ENCODE data around the gene WDR20.
"Not testable (repeated sequence)": the region's sequence is repeated elsewhere in the genome, so short reads cannot be mapped to it uniquely, and the experiment has no call there.

The WDR20 gene, protein sequence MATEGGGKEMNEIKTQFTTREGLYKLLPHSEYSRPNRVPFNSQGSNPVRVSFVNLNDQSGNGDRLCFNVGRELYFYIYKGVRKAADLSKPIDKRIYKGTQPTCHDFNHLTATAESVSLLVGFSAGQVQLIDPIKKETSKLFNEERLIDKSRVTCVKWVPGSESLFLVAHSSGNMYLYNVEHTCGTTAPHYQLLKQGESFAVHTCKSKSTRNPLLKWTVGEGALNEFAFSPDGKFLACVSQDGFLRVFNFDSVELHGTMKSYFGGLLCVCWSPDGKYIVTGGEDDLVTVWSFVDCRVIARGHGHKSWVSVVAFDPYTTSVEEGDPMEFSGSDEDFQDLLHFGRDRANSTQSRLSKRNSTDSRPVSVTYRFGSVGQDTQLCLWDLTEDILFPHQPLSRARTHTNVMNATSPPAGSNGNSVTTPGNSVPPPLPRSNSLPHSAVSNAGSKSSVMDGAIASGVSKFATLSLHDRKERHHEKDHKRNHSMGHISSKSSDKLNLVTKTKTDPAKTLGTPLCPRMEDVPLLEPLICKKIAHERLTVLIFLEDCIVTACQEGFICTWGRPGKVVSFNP

DNA sequence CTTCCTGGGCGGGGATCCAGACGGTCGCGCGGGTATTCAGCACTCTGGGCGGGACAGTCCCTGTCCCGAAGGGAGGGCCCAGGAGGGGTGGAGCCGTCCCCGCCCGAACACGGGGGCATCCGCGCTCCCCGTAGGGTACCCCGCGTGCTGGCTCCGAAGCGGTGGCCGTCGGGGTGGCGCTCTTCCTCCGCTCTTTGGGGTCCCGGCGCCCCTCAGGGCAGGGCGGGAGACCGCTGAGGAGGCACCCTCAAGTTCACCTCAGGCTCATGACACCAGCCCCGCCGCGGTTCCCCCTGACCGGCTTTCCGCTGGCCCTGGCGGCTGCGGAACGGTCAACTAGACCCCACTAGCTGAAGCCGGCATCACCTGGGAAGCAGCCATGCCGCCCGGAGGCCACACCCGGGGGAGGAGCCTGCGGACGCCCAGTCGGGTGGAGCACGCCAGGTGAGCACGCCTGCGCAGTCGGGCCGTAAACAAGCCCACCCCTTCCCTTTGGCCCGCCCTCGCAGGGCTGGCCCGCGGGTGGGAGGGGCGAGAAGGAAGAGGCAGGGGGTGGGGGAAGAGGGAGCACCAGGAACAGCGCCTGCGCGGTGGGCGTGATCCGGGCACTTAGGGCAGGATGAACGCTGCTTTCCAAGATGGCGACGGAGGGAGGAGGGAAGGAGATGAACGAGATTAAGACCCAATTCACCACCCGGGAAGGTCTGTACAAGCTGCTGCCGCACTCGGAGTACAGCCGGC lies at the start of gene WDR20:
WDR20 (plus strand) TSS at position 612 of the 741 bp plus-strand sequence; CDS start at position 639, 27 bp downstream.
- peak; percentile 98 for DNase-seq (ENCODE audit: low spot score)

GRCh38 chr14:102090713-102091112 lies 49.0 kb upstream of the WDR20 start:
- DNase-seq (ENCODE audit: low spot score) = no peak

- no peak for DNase-seq (ENCODE audit: low spot score)
Measured at GRCh38 chr14:102092806-102093205, 46.9 kb upstream of the WDR20 start.

- DNase-seq (ENCODE audit: low spot score) = no peak
Measured at GRCh38 chr14:102094101-102094500, 45.6 kb upstream of the WDR20 start.

DNA sequence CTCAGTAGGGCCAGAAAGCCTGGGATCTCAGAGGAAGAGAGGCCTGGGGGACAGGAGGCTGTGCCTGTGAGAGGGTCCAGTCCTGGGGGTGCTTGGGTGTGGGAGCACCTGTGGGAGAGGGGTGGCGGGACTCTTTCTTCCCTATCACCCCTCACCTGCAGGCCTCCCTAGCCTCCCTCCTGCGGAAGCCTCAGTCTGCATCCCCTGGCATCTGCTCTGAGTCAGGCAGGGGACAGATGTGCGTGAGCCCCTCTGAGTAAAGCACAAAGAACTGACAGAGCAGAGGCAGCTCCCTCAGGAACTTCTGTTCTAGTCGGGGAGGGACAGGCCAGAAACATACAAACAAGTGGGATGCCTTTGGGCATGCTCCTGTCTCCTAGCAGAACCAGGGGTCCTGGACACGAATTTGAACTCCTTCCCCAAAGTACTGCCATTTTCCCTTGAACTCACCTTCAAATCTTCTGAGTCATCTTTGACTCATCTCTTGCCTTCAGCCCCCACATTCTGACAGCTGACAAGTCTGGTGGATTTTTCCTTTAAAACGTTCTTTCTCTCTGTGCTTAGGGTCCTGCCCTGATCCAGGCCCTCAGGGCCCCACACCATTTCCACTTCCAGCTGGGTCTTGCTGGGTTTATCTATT lies 44.3 kb upstream of the WDR20 start:
- DNase-seq (ENCODE audit: low spot score) = peak; percentile 63

DNA sequence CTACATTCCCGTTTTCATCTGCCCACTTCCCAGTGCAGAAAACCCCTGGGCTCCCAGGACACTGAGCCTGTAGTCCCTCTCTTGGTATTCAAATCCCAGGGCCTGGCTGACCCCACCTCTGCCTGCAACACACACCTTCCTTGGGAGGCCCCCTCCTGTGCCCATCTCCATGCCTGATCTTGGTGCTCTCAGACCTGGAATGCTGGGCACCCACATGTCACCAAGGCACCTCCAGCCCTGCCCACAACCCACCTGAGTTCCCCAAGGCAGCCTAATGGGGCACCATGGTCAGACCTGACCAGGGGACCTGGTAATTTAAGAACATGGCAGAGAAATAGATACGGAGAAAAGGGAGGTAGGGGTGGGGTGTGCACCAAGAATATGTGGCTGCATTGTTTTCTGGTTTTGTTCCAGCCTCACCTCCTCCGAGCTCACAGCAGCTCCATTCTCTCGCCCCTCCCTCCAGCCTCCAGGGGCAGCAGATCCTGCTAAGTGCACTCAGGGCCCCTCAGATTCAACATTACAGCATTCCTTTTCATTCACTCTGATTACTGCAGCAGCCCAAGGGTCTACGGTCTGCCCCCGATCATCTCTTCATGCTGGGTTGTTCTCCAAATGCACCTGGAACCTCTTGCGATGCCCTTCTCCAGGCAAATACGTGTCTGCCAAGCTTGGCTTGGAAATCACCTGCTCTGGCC lies 43.7 kb upstream of the WDR20 start:
- no peak for DNase-seq (ENCODE audit: low spot score)

DNA sequence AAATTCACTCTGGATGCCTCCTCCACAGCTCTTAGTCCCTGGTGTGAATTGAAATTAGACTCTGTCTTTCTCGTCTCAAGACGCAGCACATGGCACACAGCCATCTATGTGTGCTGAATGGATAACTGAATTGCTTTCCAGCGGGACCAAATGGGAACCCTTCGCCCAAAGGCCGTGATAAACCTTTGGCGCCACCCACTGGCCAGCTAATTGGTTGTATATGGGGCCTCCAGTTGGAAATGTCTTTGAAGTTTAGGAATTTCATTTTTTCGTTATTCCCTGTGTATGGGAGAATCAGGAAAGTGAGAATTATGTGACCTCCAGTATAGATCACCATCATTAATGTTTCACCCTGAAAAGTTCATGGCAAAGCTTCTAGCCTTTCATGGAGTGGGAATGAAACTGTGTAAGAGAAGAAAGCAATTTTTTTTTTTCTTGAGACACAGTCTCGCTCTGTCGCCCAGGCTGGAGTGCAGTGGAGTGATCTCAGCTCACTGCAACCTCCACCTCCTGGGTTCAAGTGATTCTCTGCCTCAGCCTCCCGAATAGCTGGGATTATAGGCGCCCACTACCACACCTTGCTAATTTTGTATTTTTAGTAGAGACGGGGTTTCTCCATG lies 43.0 kb upstream of the WDR20 start:
- DNase-seq (ENCODE audit: low spot score) = peak; percentile 83

GRCh38 chr14:102097441-102098135 lies 42.1 kb upstream of the WDR20 start:
- no peak for DNase-seq (ENCODE audit: low spot score)

DNA sequence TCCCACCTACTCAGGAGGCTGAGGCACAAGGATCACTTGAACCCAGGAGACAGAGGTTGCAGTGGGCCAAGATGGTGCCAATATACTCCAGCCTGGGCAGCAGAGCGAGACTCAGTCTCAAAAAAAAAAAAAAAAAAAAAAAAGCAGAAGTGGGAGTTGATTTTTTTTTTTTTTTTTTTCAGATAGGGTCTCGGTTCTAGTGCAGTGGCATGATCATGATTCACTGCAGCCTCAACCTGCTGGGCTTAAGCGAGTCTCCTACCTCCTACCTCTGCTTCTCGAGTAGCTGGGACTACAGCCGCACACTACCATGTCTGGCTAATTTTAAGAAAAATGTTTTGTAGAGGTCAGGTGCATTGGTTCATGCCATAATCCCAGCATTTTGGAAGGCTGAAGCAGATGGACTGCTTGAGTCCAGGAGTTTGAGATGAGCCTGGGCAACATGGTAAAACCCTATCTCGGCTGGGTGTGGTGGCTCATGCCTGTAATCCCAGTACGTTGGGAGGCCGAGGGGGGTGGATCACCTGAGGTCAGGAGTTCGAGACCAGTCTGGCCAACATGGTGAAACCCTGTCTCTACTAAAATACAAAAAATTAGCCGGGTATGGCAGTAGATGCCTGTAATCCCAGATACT lies 36.5 kb upstream of the WDR20 start:
- no peak for DNase-seq (ENCODE audit: low spot score)

GRCh38 chr14:102105369-102105768 lies 34.3 kb upstream of the WDR20 start:
- no peak for DNase-seq (ENCODE audit: low spot score)

DNA sequence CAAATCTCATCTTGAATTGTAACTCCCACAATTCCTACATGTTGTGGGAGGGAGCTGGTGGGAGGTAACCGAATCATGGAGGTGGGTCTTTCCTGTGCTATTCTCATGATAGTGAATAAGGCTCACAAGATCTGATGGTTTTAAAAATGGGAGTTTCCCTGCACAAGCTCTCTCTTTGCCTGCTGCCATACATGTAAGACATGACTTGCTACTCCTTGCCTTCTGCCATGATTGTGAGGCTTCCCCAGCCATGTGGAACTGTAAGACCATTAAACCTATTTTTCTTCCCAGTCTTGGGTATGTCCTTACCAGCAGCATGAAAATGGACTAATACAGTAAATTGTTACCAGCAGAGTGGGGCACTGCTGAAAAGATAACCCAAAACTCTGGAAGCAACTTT lies 30.4 kb upstream of the WDR20 start:
- not testable (repeated sequence) for DNase-seq (ENCODE audit: low spot score)

- no peak for DNase-seq (ENCODE audit: low spot score)
Measured at GRCh38 chr14:102111101-102111500, 28.6 kb upstream of the WDR20 start.

- DNase-seq (ENCODE audit: low spot score) = no peak
Measured at GRCh38 chr14:102116361-102117180, 23.1 kb upstream of the WDR20 start.

DNA sequence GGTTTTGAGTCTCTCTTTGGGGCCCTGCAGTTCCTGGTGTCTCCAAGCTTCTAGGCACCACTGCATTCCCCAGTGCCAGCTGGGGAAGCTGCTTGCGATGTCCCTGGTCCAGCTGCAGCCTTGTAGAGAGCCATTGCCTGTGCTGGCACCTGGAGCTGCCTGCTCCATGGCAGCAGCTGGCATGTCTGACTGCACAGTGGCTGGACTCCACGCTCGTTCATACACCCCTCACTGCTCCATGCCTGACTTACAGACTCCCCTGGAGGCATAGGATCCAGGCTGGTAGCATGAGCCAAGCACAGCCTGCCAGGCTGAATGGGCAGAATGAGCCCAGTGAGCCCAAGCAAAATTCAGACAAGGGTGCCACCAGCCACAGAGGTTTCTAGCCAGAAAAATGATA lies 21.8 kb upstream of the WDR20 start:
- DNase-seq (ENCODE audit: low spot score) = no peak

DNA sequence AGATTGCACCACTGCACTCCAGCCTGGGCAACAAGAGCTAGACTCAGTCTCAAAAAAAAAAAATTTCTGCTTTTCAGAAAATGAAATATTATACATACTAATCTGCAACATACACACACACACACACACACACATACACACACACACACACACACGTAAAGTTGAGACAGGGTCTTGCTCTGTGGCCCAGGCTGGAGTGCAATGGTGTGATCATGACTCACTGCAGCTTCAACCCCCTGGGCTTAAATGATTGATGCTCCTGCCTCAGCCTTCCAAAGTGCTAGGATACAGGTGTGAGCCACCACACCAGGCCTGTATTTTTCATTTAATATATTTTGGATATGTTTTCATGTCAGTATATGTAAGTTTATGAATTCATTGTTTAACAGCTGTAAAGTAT lies 18.8 kb upstream of the WDR20 start:
- no peak for DNase-seq (ENCODE audit: low spot score)

DNA sequence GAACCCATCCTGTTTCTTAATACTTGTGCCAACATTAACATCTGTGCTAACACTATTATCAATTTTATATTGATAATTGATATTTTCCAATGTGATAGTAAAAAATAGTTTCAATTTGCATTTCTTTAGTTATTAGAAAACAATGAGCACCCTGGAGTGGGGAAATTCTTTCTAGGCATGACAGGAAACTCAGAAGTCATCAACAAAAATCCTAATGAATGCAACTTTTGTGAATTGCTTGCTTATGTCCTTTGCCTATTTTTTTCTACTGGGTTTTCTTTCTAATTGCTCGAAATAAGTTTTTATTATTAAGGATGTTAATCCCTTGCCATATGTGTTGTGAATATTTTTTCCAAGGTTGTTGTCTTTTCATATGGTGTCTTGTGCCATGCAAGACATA lies 18.1 kb upstream of the WDR20 start:
- no peak for DNase-seq (ENCODE audit: low spot score)

DNA sequence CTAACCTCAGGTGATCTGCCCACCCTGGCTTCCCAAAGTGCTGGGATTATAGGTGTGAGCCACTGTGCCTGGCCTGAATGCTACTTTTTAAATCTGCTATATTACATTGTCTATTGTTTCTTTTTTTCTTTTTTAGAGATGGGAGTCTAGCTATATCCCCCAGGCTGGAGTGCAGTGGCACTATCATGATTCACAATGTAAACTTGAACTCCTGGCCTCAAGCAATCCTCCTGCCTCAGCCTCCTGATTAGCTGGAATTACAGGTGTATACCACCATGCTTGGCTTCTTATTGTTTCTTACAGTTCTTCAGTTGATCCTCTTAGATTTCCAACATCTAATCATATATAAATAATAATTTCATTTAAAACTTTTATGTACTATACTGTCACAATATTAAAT lies 15.3 kb upstream of the WDR20 start:
- no peak for DNase-seq (ENCODE audit: low spot score)

- peak; percentile 23 for DNase-seq (ENCODE audit: low spot score)
Measured at GRCh38 chr14:102125546-102125945, 14.2 kb upstream of the WDR20 start.

GRCh38 chr14:102126807-102127455 lies 12.8 kb upstream of the WDR20 start:
- DNase-seq (ENCODE audit: low spot score) = no peak

Data from putamen (tissue), 1 donor.